ENCODE results near the gene PTPRD. TPM values are rescaled to one million over a fixed set of nuclear protein-coding genes. Genes with fewer than 3 reads are reported as not detected.

The PTPRD gene
- total RNA-seq, 1 experiment from 2014 or later, result 69.6 TPM

DNA sequence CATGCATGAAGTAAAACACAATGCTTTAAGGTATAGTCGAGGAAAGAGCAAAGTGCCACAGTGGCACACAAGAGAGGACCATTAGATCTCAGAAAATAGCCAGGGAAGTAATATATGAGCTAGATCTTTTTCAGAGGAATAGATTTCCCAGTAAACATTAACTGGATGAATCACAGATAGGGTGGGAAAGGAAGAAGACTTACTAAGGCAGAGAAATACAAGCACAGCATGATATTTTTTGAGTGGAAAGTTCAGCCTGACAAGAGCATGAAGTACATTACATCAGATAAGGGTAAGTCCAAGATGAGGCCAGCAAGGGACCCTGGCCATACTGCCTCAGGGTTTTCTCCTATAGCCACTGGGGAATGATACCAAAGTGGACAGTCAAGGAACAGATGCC lies 2008.6 kb downstream of the PTPRD start:
- Mint-ChIP-seq H3K36me3 (no peaks in the 10 kb centered on the region), H3K9me3 (no peaks in the 10 kb centered on the region), H3K4me1 (peaks cover 8% of the 10 kb centered on the region), H3K4me3 (no peak overlapping the region), H3K27me3 (ENCODE audit: low read depth) (no peaks in the 10 kb centered on the region), H3K27ac (no peak overlapping the region)
- TF ChIP-seq SMAD3 (CRISPR knock-in tag; IDR thresholded peaks at IDR 0.05; ENCODE audit: borderline replicate concordance) (no peak), TCF7 (CRISPR knock-in tag; IDR thresholded peaks at IDR 0.05; ENCODE audit: low read depth) (no peak), TEAD4 (CRISPR knock-in tag; IDR thresholded peaks at IDR 0.05) (no peak), TP53 (CRISPR knock-in tag; IDR thresholded peaks at IDR 0.05) (no peak), ZNF121 (CRISPR knock-in tag; IDR thresholded peaks at IDR 0.05) (no peak), SP1 (CRISPR knock-in tag; conservative IDR thresholded peaks at IDR 0.05) (no peak), HMGA2 (CRISPR knock-in tag; IDR thresholded peaks at IDR 0.05) (no peak), ETV6 (CRISPR knock-in tag; IDR thresholded peaks at IDR 0.05) (no peak)
- TF ChIP-seq, protein P1, sequence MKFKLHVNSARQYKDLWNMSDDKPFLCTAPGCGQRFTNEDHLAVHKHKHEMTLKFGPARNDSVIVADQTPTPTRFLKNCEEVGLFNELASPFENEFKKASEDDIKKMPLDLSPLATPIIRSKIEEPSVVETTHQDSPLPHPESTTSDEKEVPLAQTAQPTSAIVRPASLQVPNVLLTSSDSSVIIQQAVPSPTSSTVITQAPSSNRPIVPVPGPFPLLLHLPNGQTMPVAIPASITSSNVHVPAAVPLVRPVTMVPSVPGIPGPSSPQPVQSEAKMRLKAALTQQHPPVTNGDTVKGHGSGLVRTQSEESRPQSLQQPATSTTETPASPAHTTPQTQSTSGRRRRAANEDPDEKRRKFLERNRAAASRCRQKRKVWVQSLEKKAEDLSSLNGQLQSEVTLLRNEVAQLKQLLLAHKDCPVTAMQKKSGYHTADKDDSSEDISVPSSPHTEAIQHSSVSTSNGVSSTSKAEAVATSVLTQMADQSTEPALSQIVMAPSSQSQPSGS (CRISPR knock-in tag; IDR thresholded peaks at IDR 0.05; ENCODE audit: borderline replicate concordance, low read depth), result no peak
- TF ChIP-seq, protein P2, sequence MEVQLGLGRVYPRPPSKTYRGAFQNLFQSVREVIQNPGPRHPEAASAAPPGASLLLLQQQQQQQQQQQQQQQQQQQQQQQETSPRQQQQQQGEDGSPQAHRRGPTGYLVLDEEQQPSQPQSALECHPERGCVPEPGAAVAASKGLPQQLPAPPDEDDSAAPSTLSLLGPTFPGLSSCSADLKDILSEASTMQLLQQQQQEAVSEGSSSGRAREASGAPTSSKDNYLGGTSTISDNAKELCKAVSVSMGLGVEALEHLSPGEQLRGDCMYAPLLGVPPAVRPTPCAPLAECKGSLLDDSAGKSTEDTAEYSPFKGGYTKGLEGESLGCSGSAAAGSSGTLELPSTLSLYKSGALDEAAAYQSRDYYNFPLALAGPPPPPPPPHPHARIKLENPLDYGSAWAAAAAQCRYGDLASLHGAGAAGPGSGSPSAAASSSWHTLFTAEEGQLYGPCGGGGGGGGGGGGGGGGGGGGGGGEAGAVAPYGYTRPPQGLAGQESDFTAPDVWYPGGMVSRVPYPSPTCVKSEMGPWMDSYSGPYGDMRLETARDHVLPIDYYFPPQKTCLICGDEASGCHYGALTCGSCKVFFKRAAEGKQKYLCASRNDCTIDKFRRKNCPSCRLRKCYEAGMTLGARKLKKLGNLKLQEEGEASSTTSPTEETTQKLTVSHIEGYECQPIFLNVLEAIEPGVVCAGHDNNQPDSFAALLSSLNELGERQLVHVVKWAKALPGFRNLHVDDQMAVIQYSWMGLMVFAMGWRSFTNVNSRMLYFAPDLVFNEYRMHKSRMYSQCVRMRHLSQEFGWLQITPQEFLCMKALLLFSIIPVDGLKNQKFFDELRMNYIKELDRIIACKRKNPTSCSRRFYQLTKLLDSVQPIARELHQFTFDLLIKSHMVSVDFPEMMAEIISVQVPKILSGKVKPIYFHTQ (CRISPR knock-in tag; IDR thresholded peaks at IDR 0.05), result no peak
- TF ChIP-seq, protein P3, sequence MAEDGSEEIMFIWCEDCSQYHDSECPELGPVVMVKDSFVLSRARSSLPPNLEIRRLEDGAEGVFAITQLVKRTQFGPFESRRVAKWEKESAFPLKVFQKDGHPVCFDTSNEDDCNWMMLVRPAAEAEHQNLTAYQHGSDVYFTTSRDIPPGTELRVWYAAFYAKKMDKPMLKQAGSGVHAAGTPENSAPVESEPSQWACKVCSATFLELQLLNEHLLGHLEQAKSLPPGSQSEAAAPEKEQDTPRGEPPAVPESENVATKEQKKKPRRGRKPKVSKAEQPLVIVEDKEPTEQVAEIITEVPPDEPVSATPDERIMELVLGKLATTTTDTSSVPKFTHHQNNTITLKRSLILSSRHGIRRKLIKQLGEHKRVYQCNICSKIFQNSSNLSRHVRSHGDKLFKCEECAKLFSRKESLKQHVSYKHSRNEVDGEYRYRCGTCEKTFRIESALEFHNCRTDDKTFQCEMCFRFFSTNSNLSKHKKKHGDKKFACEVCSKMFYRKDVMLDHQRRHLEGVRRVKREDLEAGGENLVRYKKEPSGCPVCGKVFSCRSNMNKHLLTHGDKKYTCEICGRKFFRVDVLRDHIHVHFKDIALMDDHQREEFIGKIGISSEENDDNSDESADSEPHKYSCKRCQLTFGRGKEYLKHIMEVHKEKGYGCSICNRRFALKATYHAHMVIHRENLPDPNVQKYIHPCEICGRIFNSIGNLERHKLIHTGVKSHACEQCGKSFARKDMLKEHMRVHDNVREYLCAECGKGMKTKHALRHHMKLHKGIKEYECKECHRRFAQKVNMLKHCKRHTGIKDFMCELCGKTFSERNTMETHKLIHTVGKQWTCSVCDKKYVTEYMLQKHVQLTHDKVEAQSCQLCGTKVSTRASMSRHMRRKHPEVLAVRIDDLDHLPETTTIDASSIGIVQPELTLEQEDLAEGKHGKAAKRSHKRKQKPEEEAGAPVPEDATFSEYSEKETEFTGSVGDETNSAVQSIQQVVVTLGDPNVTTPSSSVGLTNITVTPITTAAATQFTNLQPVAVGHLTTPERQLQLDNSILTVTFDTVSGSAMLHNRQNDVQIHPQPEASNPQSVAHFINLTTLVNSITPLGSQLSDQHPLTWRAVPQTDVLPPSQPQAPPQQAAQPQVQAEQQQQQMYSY (CRISPR knock-in tag; IDR thresholded peaks at IDR 0.05), result no peak
- TF ChIP-seq, protein P4, sequence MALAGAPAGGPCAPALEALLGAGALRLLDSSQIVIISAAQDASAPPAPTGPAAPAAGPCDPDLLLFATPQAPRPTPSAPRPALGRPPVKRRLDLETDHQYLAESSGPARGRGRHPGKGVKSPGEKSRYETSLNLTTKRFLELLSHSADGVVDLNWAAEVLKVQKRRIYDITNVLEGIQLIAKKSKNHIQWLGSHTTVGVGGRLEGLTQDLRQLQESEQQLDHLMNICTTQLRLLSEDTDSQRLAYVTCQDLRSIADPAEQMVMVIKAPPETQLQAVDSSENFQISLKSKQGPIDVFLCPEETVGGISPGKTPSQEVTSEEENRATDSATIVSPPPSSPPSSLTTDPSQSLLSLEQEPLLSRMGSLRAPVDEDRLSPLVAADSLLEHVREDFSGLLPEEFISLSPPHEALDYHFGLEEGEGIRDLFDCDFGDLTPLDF (CRISPR knock-in tag; IDR thresholded peaks at IDR 0.05), result no peak
- CTCF ChIA-PET, result no interaction called here
- ATAC-seq (no peak), DNase-seq (ENCODE audit: low spot score) (no peak)
- POLR2A ChIA-PET, result no interaction called here

DNA sequence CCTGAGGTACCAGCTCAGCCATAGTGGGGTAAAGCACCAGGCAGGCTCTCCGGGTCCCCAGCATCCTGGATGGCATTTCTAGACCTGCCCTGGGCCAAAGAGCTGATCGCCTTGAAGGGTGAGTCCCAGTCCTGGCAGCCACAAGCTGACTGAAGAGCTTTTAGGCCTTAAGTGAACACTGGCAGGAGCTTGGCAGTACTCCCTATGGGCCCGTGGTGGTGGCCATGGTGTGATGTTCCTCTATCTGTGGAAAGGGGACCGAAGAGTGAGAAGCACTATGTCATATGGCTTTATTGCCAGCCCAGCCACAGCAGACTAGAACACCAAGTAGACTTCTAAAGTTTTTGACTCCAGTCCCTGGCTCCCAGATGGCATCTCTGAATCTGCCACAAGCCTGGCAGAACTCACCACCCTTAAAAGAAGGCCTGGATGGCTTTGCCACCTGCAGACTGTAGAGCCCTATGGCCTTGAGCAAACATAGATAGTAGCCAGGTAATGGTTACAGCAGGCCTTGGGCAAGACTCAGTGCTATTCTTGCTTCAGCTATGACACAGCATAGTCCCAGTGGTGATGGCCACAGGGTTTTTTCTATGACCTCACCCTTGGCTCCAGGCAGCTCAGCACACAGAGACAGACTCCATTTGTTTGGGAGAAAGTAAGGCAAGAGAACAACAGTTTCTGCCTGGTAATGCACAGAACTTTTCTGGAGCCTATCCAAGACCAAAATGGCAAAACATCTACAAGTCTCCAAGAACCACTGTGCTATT lies 2011.7 kb downstream of the PTPRD start:
- H3K9me3 Mint-ChIP-seq, result no peaks in the 10 kb centered on the region
- H3K27ac Mint-ChIP-seq, result no peak overlapping the region
- CTCF ChIA-PET, result no interaction called here
- TF ChIP-seq, protein P5, sequence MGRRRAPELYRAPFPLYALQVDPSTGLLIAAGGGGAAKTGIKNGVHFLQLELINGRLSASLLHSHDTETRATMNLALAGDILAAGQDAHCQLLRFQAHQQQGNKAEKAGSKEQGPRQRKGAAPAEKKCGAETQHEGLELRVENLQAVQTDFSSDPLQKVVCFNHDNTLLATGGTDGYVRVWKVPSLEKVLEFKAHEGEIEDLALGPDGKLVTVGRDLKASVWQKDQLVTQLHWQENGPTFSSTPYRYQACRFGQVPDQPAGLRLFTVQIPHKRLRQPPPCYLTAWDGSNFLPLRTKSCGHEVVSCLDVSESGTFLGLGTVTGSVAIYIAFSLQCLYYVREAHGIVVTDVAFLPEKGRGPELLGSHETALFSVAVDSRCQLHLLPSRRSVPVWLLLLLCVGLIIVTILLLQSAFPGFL (CRISPR knock-in tag; IDR thresholded peaks at IDR 0.05; ENCODE audit: borderline replicate concordance), result no peak
- TF ChIP-seq, protein P6, sequence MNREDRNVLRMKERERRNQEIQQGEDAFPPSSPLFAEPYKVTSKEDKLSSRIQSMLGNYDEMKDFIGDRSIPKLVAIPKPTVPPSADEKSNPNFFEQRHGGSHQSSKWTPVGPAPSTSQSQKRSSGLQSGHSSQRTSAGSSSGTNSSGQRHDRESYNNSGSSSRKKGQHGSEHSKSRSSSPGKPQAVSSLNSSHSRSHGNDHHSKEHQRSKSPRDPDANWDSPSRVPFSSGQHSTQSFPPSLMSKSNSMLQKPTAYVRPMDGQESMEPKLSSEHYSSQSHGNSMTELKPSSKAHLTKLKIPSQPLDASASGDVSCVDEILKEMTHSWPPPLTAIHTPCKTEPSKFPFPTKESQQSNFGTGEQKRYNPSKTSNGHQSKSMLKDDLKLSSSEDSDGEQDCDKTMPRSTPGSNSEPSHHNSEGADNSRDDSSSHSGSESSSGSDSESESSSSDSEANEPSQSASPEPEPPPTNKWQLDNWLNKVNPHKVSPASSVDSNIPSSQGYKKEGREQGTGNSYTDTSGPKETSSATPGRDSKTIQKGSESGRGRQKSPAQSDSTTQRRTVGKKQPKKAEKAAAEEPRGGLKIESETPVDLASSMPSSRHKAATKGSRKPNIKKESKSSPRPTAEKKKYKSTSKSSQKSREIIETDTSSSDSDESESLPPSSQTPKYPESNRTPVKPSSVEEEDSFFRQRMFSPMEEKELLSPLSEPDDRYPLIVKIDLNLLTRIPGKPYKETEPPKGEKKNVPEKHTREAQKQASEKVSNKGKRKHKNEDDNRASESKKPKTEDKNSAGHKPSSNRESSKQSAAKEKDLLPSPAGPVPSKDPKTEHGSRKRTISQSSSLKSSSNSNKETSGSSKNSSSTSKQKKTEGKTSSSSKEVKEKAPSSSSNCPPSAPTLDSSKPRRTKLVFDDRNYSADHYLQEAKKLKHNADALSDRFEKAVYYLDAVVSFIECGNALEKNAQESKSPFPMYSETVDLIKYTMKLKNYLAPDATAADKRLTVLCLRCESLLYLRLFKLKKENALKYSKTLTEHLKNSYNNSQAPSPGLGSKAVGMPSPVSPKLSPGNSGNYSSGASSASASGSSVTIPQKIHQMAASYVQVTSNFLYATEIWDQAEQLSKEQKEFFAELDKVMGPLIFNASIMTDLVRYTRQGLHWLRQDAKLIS (CRISPR knock-in tag; IDR thresholded peaks at IDR 0.05; ENCODE audit: borderline replicate concordance), result no peak
- TF ChIP-seq NFE2L1 (CRISPR knock-in tag; IDR thresholded peaks at IDR 0.05), result no peak
- no peak for TF ChIP-seq MXD4 (CRISPR knock-in tag; IDR thresholded peaks at IDR 0.05; ENCODE audit: borderline replicate concordance)
- TF ChIP-seq TEAD1 (CRISPR knock-in tag; IDR thresholded peaks at IDR 0.05), result no peak
- TF ChIP-seq, protein P7, sequence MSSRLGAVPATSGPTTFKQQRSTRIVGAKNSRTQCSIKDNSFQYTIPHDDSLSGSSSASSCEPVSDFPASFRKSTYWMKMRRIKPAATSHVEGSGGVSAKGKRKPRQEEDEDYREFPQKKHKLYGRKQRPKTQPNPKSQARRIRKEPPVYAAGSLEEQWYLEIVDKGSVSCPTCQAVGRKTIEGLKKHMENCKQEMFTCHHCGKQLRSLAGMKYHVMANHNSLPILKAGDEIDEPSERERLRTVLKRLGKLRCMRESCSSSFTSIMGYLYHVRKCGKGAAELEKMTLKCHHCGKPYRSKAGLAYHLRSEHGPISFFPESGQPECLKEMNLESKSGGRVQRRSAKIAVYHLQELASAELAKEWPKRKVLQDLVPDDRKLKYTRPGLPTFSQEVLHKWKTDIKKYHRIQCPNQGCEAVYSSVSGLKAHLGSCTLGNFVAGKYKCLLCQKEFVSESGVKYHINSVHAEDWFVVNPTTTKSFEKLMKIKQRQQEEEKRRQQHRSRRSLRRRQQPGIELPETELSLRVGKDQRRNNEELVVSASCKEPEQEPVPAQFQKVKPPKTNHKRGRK (CRISPR knock-in tag; IDR thresholded peaks at IDR 0.05; ENCODE audit: borderline replicate concordance), result no peak

More for the DNA sequence above, 2011.7 kb downstream of the PTPRD start:
- Mint-ChIP-seq H3K27me3 (ENCODE audit: low read depth) (no peaks in the 10 kb centered on the region), H3K4me1 (peaks cover 6% of the 10 kb centered on the region; the same call in 1 of the 2 replicates), H3K4me3 (no peak overlapping the region), H3K36me3 (no peaks in the 10 kb centered on the region)
- no peak for ATAC-seq
- DNase-seq (ENCODE audit: low spot score), result no peak
- POLR2A ChIA-PET, result no interaction called here
